Mucosa of stomach (tissue), 1 donor: ENCODE data around the gene TLR6.

ENCODE experiments used
- H3K27me3 ChIP-seq: one replicate; pipeline ENCODE4 v1.7.0; 2013; ENCODE audit warnings: mild to moderate bottlenecking, low read length; ENCODE audit not compliant: control insufficient read depth, insufficient read depth
- H3K36me3 ChIP-seq: one replicate; pipeline ENCODE4 v1.7.0; 2013; ENCODE audit warnings: low read length; ENCODE audit not compliant: control insufficient read depth, insufficient read depth
- H3K4me1 ChIP-seq: one replicate; pipeline ENCODE4 v1.7.0; 2013; ENCODE audit warnings: mild to moderate bottlenecking, low read length; ENCODE audit not compliant: control insufficient read depth, insufficient read depth
- H3K4me3 ChIP-seq: one replicate; pipeline ENCODE4 v1.7.0; 2013; ENCODE audit warnings: low read length
- H3K9ac ChIP-seq: one replicate; pipeline ENCODE4 v1.7.0; 2013; ENCODE audit warnings: mild to moderate bottlenecking, low read length, moderate library complexity
- H3K9me3 ChIP-seq: one replicate; pipeline ENCODE4 v1.7.0; 2013; ENCODE audit warnings: mild to moderate bottlenecking, low read length, moderate library complexity; ENCODE audit not compliant: control insufficient read depth
- donor health status: Pancreatic carcinoma.

Gene TLR6

GRCh38 chr4:38832624-38833528, 23.7 kb downstream of the TLR6 start:
- no peaks in the 10 kb centered on the region for H3K27me3 ChIP-seq
- no peaks in the 10 kb centered on the region for H3K4me1 ChIP-seq
- H3K4me3 ChIP-seq, result no peak overlapping the region
- no peaks in the 10 kb centered on the region for H3K9me3 ChIP-seq
- no peak overlapping the region for H3K9ac ChIP-seq
- no peaks in the 10 kb centered on the region for H3K36me3 ChIP-seq

GRCh38 chr4:38832206-38832605, 24.4 kb downstream of the TLR6 start:
- H3K27me3 ChIP-seq, result no peaks in the 10 kb centered on the region
- no peaks in the 10 kb centered on the region for H3K36me3 ChIP-seq
- no peaks in the 10 kb centered on the region for H3K9me3 ChIP-seq
- H3K4me1 ChIP-seq, result no peaks in the 10 kb centered on the region
- no peak overlapping the region for H3K9ac ChIP-seq
- H3K4me3 ChIP-seq, result no peak overlapping the region

DNA sequence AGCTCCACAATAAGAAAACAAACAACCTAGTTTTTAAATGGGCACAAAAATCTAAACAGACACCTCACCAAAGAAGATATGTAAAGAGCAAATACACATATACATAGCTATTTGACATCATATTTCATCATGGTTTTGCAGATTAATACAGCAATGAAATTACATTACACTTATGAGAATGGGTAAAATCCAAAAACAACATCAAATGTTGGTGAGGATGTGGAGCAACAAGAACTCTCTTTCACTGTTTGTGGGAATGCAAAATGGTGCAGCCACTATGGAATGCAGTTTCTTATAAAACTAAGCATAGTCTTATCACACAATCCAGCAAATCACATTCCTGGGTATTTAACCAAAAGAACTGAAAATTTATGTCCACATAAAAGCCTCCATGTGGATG, 25.0 kb downstream of the TLR6 start:
- no peaks in the 10 kb centered on the region for H3K27me3 ChIP-seq
- no peak overlapping the region for H3K4me3 ChIP-seq
- H3K4me1 ChIP-seq, result no peaks in the 10 kb centered on the region
- no peak overlapping the region for H3K9ac ChIP-seq
- no peaks in the 10 kb centered on the region for H3K36me3 ChIP-seq
- H3K9me3 ChIP-seq, result no peaks in the 10 kb centered on the region

DNA sequence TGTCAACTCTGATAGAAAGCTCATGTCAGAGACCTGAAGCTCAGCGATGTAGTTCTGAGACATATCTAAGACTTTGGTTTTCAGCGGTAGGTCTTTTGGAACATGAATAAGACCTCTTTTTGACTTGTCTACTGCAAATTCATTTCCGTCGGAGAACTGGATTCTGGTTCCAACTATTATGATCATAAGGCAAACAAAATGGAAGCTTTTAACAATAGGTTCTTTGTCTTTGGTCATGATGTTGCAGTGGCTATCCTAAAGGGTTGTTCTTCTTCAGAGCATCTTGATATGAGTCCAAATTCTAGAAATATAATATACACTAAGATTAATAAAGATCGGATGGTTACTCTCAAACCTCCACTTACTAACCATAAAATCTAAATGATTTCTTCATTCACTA, 27.4 kb downstream of the TLR6 start:
- Histone ChIP-seq H3K9ac (no peak overlapping the region), H3K36me3 (no peaks in the 10 kb centered on the region), H3K27me3 (no peaks in the 10 kb centered on the region), H3K4me3 (no peak overlapping the region), H3K9me3 (no peaks in the 10 kb centered on the region), H3K4me1 (no peaks in the 10 kb centered on the region)

DNA sequence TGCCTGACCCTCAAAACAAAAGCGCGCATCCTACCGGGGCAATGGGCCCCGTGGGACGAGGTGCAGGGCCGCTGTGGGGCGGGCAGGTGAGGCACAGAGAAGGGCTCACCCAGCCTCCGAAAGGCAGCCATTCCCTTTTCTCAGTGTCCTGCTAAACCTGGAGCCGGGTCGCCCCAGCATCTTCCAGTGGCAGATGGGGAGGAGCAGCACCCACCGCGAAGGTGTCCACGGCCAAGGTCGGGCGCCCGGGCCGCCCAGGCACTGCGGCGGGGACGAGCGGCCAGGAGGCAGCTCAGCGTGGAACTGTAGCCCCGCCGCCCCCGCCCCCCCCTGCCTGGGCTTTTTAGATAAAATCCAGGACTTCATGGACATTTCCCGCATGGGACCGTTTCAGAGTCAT, 32.9 kb downstream of the TLR6 start:
- H3K27me3 ChIP-seq, result no peaks in the 10 kb centered on the region
- no peaks in the 10 kb centered on the region for H3K4me1 ChIP-seq
- no peak overlapping the region for H3K9ac ChIP-seq
- no peaks in the 10 kb centered on the region for H3K9me3 ChIP-seq
- no peak overlapping the region for H3K4me3 ChIP-seq
- no peaks in the 10 kb centered on the region for H3K36me3 ChIP-seq

DNA sequence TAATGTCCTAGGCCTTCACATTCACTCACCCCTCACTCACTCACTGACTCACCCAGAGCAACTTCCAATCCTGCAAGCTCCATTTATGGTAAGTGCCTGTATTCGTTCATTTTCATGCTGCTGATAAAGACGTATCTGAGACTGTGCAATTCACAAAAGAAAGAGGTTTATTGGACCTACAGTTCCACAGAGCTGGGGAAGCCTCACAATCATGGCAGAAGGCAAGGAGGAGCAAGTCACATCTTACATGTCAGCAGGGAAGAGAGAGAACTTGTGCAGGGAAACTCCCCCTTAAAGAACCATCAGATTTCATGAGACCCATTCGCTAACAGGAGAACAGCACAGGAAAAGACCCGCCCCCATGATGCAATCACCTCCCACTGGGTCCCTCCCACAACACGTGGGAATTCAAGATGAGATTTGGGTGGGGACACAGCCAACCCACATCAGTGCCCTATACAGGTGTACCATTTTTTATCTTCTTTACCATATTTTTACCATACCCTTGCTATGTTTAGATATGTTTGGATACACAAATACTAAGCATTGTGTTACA, 33.8 kb downstream of the TLR6 start:
- Histone ChIP-seq H3K36me3 (no peaks in the 10 kb centered on the region), H3K4me1 (no peaks in the 10 kb centered on the region), H3K9ac (no peak overlapping the region), H3K27me3 (no peaks in the 10 kb centered on the region), H3K9me3 (no peaks in the 10 kb centered on the region), H3K4me3 (no peak overlapping the region)

DNA sequence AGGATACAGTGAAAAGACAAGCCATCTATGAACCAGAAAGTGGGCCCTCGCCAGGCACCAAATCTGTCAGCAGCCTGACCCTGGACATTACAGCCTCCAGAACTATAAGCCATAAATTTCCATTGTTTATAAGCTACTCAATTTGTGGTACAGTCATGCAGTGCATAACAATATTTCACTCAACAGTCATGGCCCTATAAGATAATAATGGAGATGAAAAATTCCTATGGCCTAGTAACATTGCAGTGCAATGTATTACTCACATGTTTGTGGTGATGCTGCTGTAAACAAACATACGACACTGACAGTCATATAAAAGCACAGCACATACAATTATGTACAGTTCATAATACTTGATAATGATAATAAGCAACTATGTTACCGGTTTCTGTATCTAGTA, 34.9 kb downstream of the TLR6 start:
- Histone ChIP-seq H3K4me1 (no peaks in the 10 kb centered on the region), H3K9me3 (no peaks in the 10 kb centered on the region), H3K36me3 (no peaks in the 10 kb centered on the region), H3K9ac (no peak overlapping the region), H3K4me3 (no peak overlapping the region), H3K27me3 (no peaks in the 10 kb centered on the region)

DNA sequence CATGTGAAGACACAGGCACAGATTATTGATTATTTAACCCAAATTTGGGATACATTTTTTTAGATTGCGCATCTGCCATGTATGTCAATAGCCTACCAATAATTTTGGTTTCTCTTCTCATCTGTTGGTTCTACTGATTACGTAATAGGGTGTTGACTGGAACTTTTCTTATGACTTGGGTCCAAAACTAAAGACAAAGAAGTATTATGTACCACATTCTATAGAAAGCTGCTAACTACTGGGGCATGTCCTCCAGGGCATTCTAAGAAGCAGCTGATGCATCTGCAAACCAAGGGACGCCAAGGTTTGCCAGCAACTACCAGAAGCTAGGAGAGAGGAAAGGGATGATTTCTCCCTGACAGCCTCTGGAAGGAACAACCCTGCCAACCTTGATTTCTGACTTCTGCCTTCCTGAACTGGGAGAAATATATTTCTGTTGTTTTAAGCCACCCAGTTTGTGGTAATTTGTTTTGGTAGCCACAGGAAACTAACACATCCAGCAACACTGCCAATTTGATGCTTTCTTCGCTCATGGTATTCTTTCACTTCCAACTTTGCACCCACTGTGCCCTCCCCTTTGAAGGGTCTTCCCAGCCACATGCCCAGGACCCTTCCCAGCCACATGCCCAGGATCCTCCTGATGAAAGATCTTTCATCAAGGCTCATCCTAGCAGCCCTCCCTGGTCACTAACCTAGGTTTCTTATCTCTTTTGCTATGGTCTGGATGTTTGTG, 36.1 kb downstream of the TLR6 start:
- H3K4me1 ChIP-seq, result no peaks in the 10 kb centered on the region
- H3K9me3 ChIP-seq, result no peaks in the 10 kb centered on the region
- no peak overlapping the region for H3K9ac ChIP-seq
- no peaks in the 10 kb centered on the region for H3K27me3 ChIP-seq
- H3K4me3 ChIP-seq, result no peak overlapping the region
- no peaks in the 10 kb centered on the region for H3K36me3 ChIP-seq

- H3K4me1 ChIP-seq, result no peaks in the 10 kb centered on the region
- H3K27me3 ChIP-seq, result no peaks in the 10 kb centered on the region
- H3K4me3 ChIP-seq, result no peak overlapping the region
- no peaks in the 10 kb centered on the region for H3K9me3 ChIP-seq
- H3K9ac ChIP-seq, result no peak overlapping the region
- H3K36me3 ChIP-seq, result no peaks in the 10 kb centered on the region
Observed at GRCh38 chr4:38819569-38819968, 37.0 kb downstream of the TLR6 start.

- no peaks in the 10 kb centered on the region for H3K36me3 ChIP-seq
- no peak overlapping the region for H3K4me3 ChIP-seq
- H3K9ac ChIP-seq, result no peak overlapping the region
- no peaks in the 10 kb centered on the region for H3K4me1 ChIP-seq
- no peaks in the 10 kb centered on the region for H3K9me3 ChIP-seq
- no peaks in the 10 kb centered on the region for H3K27me3 ChIP-seq
Observed at GRCh38 chr4:38818441-38818976, 38.1 kb downstream of the TLR6 start.

DNA sequence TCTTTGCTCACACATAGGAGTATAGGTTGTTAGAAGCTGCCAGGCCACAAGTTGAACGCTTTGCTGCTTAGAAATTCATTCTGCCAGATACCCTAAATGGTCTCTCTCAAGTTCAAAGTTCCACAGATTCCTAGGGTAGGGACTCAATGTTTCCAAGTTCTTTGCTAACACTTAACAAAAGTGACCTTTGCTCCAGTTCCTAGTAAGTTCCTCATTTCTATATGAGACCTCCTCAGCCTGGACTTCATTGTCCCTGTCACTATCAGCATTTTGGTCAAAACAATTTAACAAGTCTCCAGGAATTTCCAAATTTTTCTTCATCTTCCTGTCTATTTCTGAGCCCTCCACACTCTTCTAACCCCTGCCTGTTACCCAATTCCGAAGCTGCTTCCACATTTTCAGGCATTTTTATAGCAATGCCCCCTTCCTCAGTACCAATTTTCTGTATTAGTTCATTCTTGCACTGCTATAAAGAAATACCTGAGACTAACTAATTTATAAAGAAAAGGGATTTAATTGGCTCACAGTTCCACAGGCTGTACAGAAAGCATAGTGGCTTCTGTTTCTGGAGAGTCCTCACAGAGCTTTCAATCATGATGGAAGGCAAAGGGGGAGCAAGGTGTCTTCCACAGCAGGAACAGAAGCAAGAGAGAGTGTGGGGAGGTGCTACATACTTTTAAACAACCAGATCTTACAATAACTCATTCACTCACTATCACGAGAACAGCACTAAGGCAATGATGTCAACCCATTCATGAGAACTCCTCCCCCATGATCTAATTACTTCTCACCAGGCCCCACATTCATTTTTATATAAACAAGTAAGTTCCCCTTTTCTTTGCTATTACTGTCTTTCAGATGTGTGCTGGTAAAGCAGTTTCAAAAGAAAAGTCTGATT, 40.5 kb downstream of the TLR6 start:
- no peaks in the 10 kb centered on the region for H3K27me3 ChIP-seq
- H3K9me3 ChIP-seq, result no peaks in the 10 kb centered on the region
- no peak overlapping the region for H3K9ac ChIP-seq
- no peaks in the 10 kb centered on the region for H3K4me1 ChIP-seq
- H3K4me3 ChIP-seq, result no peak overlapping the region
- no peaks in the 10 kb centered on the region for H3K36me3 ChIP-seq
